Tibial nerve (tissue), 4 donors: ENCODE results near the gene SPACA4. TPM values are rescaled to one million over a fixed set of nuclear protein-coding genes. Genes with fewer than 3 reads are reported as not detected.
A peak's percentile ranks its signal among the peaks of the same experiment; 100 is the strongest.
"Not testable (repeated sequence)": the region's sequence is repeated elsewhere in the genome, so short reads cannot be mapped to it uniquely, and the experiment has no call there.

Experiments
- DNase-seq, 2 donors: peaks; one replicate each; pipeline ENCODE4 v3.0.0-alpha.2; 2019; ENCODE audit warnings: low spot score in 2 of 2
- H3K27ac ChIP-seq, 4 donors: fragments of 200-600 bp; sonication (generic) in 3 of 4; one replicate each; pipeline ENCODE4 v1.5.1; 2017 to 2019; ENCODE audit warnings: mild to moderate bottlenecking in 1 of 4
- H3K27me3 ChIP-seq, 2 donors: fragments of 200-600 bp; sonication (generic) in 1 of 2; one replicate each; pipeline versions ENCODE4 v1.5.1 to v1.6.0; 2017 to 2019
- H3K36me3 ChIP-seq, 3 donors: fragments of 200-600 bp; sonication (generic); one replicate each; pipeline ENCODE4 v1.5.1; 2018 to 2019
- H3K4me1 ChIP-seq, 4 donors: fragments of 200-600 bp; sonication (generic) in 3 of 4; one replicate each; pipeline ENCODE4 v1.5.1; 2017 to 2019
- H3K4me3 ChIP-seq, 4 donors: fragments of 200-600 bp; sonication (generic) in 3 of 4; one replicate each; pipeline ENCODE4 v1.5.1; 2017 to 2019; ENCODE audit warnings: mild to moderate bottlenecking in 1 of 4, moderate library complexity in 1 of 4
- H3K9me3 ChIP-seq, 4 donors: fragments of 200-600 bp; sonication (generic) in 3 of 4; one replicate each; pipeline ENCODE4 v1.5.1; 2017 to 2019
- CTCF ChIP-seq, 5 experiments: fragments of 200-600 bp in 3 of 5; fragments of 450-650 bp in 2 of 5; sonication (generic) in 3 of 5; IDR thresholded peaks; one replicate each; pipeline ENCODE4 v1.5.1; 2016 to 2019; ENCODE audit warnings: antibody characterized with exemption in 5 of 5, mild to moderate bottlenecking in 3 of 5, moderate library complexity in 2 of 5
- EP300 ChIP-seq, 2 donors: sonication (generic); formaldehyde crosslinking; IDR thresholded peaks; one replicate each; pipeline ENCODE4 v1.6.1; 2017; ENCODE audit warnings: antibody characterized with exemption in 2 of 2, mild to moderate bottlenecking in 1 of 2
- POLR2A ChIP-seq, 2 donors: fragments of 450-650 bp; IDR thresholded peaks; one replicate each; pipeline ENCODE4 v1.6.1; 2017; ENCODE audit warnings: antibody characterized with exemption in 2 of 2, mild to moderate bottlenecking in 2 of 2, moderate library complexity in 2 of 2
- WGBS, 2 donors: methylation state at CpG; one replicate each; pipeline ENCODE4 v1.1.5; 2018; 5-methylcytosine and 5-hydroxymethylcytosine counted together
- total RNA-seq, 4 donors: library from RNA; depleted of rRNA; stranded (reverse); fragments of >200 nt; gene quantifications; one replicate each; pipeline ENCODE4 v1.1.0, GENCODE V29; 2016

Gene SPACA4
- total RNA-seq, 4 donors from 2014 or later: not detected

- 81 to 87% methylated on average over 23 of the region's 23 CpGs for WGBS, 2 donors
Observed at GRCh38 chr19:48575931-48576622, 30.5 kb upstream of the SPACA4 start.

DNA sequence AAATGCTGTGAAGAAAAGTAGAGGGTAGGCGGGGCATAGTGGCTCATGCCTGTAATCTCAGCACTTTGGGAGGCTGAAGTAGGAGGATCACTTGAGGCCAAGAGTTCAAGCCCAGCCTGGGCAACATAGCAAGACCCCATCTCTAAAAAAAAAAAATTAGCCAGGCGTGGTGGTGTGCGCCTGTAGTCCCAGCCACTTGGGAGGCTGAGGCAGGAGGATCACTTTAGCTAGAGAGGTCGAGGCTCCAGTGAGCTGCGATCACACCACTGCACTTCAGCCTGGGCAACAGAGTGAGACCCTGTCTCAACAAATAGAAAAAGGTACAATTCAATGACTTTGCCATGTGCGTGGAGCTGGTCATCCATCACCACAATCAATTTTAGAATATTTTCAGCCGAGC is 28.6 kb upstream of the SPACA4 start:
- H3K4me3 ChIP-seq, H3K36me3 ChIP-seq, H3K27ac ChIP-seq, H3K9me3 ChIP-seq, H3K4me1 ChIP-seq, DNase-seq, H3K27me3 ChIP-seq: not testable (repeated sequence)
- WGBS, 2 donors: 93 to 98% methylated on average over 7 of the region's 7 CpGs

More at GRCh38 chr19:48575931-48576622, 30.5 kb upstream of the SPACA4 start:
- Histone ChIP-seq H3K36me3 (no peaks in the 10 kb centered on the region), H3K4me3 (no peak overlapping the region), H3K27ac (no peak overlapping the region), H3K27me3 (peaks cover 0 to 4% of the 10 kb centered on the region in 2 donors), H3K9me3 (no peaks in the 10 kb centered on the region), H3K4me1 (no peaks in the 10 kb centered on the region)
- TF ChIP-seq EP300 (IDR thresholded peaks at IDR 0.05) (no peak), POLR2A (IDR thresholded peaks at IDR 0.05) (no peak), CTCF (IDR thresholded peaks at IDR 0.05) (no peak)
- DNase-seq: no peak

DNA sequence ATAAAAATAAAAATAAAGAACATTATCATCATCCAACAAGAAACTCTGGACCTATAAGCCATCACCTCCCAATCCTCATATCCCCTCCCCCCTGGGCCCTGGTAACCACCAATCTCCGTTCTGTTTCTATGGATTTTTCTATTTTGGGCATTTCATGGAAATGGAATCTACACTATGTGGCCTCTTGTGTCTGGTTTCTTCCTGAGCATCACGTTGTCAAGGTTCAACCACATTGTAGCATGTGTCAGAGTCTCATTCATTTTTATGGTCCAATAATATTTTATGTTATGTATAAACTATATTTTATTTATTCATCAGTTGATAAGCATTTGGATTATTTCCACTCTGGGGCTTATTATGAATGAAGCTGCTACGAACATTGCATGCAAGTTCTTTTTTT is 27.7 kb upstream of the SPACA4 start:
- no peaks in the 10 kb centered on the region for H3K36me3 ChIP-seq
- no peaks in the 10 kb centered on the region for H3K27me3 ChIP-seq
- peaks cover 0 to 2% (median under 1%) of the 10 kb centered on the region in 4 donors for H3K4me1 ChIP-seq
- TF ChIP-seq CTCF (IDR thresholded peaks at IDR 0.05) (no peak), EP300 (IDR thresholded peaks at IDR 0.05) (no peak), POLR2A (IDR thresholded peaks at IDR 0.05) (no peak)
- H3K4me3 ChIP-seq: no peak overlapping the region
- no peaks in the 10 kb centered on the region for H3K9me3 ChIP-seq
- no peak overlapping the region for H3K27ac ChIP-seq
- 25 to 30% methylated on average over 3 of the region's 3 CpGs for WGBS, 2 donors
- no peak for DNase-seq

DNA sequence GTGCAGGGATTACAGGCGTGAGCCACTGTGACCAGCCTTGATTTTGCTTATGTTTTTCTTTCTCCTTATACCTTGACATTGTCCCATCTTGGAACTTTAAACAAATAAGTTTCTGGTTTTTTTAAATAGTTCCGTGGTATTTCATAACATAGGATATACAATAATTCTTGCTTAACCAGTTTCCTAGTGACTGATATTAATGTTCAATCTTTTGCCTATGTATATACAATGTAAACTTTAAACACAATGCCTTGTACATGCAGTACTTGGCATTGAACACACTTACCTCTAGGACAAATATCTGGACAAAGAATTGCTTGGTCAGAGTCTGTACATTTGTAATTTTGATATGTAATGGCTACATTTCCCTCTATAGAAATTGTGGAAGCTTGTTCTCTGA is 24.4 kb upstream of the SPACA4 start:
- TF ChIP-seq POLR2A (IDR thresholded peaks at IDR 0.05) (no peak), EP300 (IDR thresholded peaks at IDR 0.05) (no peak)
- no peaks in the 10 kb centered on the region for H3K36me3 ChIP-seq

DNA sequence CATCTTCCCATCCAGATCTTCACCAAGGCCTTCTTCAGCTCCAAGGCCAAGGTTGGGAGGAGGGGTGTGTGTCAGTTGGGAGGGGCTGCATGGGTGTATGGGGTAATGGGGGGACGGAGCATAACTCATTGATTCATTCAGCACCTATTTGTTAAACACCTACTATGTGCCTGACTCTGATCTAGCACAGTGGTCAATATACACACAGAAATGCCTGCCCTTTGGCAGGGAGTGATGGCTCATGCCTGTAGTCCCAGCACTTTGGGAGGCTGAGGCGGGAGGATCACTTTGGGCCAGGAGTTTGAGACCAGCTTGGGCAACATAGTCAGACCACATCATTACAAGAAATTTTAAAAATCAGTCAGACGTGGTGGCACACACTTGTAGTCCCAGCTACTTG is 19.2 kb upstream of the SPACA4 start:
- H3K4me3 ChIP-seq: no peak overlapping the region
- H3K4me1 ChIP-seq: peaks cover 0 to 15% (median 2%) of the 10 kb centered on the region in 4 donors
- H3K27me3 ChIP-seq: no peaks in the 10 kb centered on the region
- 86 to 94% methylated on average over 3 of the region's 3 CpGs for WGBS, 2 donors
- TF ChIP-seq POLR2A (IDR thresholded peaks at IDR 0.05) (no peak), CTCF (IDR thresholded peaks at IDR 0.05) (no peak), EP300 (IDR thresholded peaks at IDR 0.05) (no peak)
- no peaks in the 10 kb centered on the region for H3K36me3 ChIP-seq
- no peaks in the 10 kb centered on the region for H3K9me3 ChIP-seq
- DNase-seq: no peak
- no peak overlapping the region for H3K27ac ChIP-seq

More for the DNA sequence above, 24.4 kb upstream of the SPACA4 start:
- WGBS, 2 donors: 79 to 82% methylated on average over 2 of the region's 2 CpGs
- DNase-seq: no peak
- Histone ChIP-seq H3K9me3 (no peaks in the 10 kb centered on the region), H3K27me3 (no peaks in the 10 kb centered on the region), H3K4me1 (peaks cover 0 to 5% (median 2%) of the 10 kb centered on the region in 4 donors), H3K27ac (no peak overlapping the region), H3K4me3 (no peak overlapping the region)

DNA sequence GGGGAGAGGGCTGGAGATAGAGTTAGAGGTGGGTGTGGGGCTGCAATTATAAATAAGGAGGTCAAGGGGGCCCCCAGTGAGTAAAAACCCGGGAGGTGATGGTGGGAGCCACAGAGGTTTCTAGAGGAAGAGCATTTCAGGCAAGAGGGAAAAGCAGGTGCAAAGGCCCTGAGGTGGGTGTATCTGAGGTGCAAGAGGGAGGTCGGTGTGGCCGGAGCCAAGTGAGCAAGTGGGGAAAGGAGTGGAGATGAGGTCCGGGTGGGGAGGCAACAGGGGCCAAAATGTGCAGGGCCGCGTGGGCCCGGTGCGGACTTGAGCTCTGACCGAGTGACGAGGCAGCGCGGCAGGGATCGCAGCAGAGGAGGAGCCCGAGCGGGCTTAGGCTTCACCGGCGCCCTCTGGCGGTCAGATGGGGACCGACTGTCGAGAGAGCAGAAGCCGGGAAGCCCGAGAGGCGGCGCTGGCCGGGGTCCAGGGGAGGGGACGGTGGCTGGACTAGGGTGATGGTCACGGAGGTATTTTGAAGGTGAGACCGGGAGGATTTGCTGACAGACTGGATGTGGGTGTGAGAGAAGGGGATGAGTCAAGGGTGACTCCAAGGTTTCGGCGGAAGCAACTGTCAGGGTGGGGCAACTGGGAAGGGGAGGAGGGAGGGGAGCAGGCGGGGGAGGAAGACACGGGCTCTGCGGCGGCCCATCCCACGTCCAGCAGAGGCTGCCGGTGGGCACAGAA is 17.7 kb upstream of the SPACA4 start:
- peak; percentile 75 to 90 for DNase-seq
- peak overlapping the region in 3 of 4 donors; percentile 18 to 48 (median 48) for H3K4me3 ChIP-seq
- H3K27me3 ChIP-seq: no peaks in the 10 kb centered on the region
- no peak overlapping the region for H3K27ac ChIP-seq
- H3K36me3 ChIP-seq: no peaks in the 10 kb centered on the region
- TF ChIP-seq POLR2A (IDR thresholded peaks at IDR 0.05): no peak
- peak in 1 of 2 donors; percentile 16 for TF ChIP-seq EP300 (IDR thresholded peaks at IDR 0.05)
- peak; percentile 83 to 93 (median 88) for TF ChIP-seq CTCF (IDR thresholded peaks at IDR 0.05)
- no peaks in the 10 kb centered on the region for H3K9me3 ChIP-seq
- peaks cover 0 to 14% (median 1%) of the 10 kb centered on the region in 4 donors for H3K4me1 ChIP-seq
- 5 to 7% methylated on average over 32 to 35 of the region's 36 CpGs for WGBS, 2 donors
